T-helper 2 cell (primary cell): Measurements from ENCODE around the gene PTPRD.

Experiments used
- DNase-seq, 5 experiments: peaks; one replicate each; pipeline versions ENCODE4 v3.0.0 to v3.0.0-alpha.2; 2012 to 2022

Gene PTPRD

DNA sequence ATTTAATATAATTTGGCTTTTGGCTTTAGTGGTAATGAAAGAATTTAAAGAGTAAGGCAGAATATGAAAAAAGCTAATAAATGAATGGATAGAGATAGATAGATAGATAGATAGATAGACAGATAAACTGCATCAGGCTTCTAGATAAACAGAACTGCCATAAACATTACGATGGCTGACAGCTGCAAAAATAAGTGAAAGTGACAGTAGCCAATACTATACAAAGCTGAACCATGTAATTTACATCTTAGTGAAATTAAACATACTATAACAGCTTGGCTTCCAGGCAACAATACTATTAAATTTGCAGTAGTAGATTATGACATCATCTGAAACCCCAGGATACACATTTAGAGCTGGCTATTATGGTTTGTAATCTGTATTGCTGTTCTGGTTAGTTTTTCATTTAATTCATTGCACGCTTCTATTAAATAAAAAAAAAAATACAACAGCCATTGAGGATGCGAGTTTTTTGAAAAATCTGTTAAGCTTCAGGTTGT lies 1354.8 kb downstream of the PTPRD start:
- DNase-seq: no peak

- no peak for DNase-seq
Observed at GRCh38 chr9:9246726-9247125, 1366.1 kb downstream of the PTPRD start.

DNA sequence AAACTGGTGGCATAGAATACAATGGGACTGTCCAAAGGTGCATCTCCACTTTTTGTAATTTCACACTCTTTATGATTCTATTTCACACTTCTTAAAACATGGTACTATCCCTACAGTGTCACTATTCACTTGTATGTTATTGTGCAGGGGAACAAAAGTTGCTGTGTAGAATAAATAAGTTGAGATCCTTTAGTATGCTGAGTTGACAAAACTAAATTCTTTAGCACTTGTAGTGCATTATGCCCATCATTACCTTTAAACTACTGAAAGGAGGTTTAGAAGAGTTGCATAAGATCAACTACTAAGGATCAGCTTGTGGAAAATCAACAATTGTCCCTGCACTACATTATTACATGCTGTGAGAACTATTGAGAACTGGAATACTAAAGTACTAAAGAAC lies 1380.9 kb downstream of the PTPRD start:
- no peak for DNase-seq

DNA sequence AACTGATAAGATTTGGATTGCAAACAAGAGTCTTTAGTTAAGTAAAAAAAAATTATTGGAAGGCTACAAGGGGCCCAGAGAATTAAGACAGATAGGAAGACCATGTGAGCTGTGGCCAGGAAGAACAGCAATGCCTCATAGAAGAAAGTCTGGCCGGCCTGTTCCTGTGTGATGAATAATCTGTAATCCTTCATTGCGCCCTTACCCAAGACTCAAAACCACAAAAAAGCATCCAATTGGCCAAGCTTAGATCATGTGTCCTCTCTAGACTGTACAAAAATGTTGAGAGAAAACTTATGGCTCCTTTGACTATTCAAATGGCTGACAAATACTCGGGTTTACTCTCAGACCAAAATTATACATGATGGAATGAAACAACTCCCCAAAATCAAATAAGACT lies 1383.5 kb downstream of the PTPRD start:
- no peak for DNase-seq

DNA sequence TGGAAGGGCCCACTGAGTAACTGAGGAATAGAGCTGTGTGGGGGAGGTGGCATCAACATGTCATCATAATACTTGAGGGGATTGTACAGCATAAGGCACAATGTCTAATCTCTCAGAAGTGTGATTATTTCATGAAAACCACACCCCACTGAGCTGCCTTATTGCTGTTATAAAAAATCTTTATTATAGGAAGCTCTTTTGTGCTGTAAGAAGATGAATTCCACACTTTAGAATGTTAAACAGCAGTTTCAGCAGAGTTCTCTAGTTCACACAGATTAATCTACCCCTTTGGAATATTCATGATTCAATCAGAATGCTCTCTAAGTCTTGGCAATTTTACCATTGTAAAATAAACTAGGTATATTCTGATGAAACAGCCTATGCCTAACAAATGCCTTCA lies 1389.6 kb downstream of the PTPRD start:
- no peak for DNase-seq

DNA sequence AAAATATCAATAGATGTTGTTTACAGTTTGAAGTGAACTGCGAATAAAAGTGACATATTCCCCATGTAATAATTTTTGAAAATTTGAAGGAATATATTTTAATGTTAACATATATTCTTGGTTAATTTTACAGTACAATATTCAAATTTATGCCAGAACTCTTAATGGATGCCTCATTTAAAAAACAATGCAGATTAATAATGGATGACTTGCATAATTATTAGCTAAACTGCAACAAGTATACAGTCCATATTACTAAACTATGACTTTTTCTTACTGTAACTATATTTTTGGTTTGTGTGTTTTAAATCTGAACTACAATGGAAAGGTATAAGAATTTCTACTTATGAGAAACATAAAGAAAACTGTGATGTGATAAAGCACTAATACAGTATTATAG lies 1390.1 kb downstream of the PTPRD start:
- no peak for DNase-seq

GRCh38 chr9:9216934-9217333 lies 1395.9 kb downstream of the PTPRD start:
- DNase-seq: no peak

- DNase-seq: no peak
Observed at GRCh38 chr9:9215050-9215449, 1397.8 kb downstream of the PTPRD start.

DNA sequence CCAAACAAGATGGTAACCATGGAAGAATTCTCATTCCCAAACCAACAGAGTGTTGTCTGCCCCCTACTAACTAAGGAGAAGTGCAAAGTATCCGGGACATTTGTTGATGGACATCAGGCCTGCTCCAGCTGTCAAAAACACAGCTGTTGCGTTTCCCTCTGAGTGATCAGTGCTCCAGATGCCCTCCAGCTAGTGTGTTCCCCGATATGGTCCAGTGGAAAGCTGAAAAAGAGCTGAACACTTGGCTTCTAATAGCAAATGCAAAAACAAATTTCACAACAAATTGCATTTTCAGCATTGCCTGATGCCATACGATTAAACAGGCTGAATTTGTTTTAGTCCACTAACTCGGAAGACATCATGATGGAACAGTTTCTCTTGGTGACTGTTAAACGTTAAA lies 1398.7 kb downstream of the PTPRD start:
- DNase-seq: no peak

DNA sequence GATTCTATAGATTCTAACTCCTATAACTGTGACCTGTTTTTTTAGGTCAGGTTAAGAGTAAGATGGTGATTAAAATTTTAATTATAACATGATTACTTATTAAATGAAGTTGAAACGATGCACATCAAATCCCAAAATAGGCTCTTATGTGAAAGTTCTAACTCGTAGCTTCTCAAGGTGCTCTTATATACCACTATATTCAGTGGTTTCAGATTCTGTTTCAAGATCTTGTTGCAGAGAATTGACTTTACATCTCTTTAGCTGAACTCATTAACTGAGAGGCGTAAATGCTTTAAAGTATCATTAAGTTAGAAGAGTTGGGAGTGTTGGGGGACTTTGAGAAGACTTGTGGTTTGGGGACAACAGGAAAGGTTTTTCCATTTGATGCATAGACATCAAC lies 1399.8 kb downstream of the PTPRD start:
- no peak for DNase-seq

DNA sequence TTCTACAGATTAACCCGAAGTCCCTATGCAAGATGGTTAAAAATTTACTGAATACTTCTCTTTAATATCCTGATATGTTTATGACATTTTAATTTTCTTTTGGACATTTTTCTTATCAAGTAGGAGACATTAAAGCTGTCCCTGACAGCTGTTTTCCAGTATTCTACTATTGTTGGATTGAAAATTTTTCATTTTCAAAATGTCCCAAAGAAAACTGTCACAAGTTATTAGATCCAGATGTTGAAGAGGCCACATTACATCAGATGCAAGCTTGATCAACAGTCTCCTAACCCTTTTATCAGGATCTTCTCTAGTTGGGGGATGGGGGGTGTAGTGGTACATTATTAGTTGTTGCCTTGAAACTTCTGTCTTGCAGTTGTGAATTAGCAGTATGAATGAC lies 1410.5 kb downstream of the PTPRD start:
- no peak for DNase-seq

GRCh38 chr9:9186086-9186485 lies 1426.7 kb downstream of the PTPRD start:
- DNase-seq: no peak

GRCh38 chr9:9182431-9182830 lies 1430.4 kb downstream of the PTPRD start:
- no peak for DNase-seq

DNA sequence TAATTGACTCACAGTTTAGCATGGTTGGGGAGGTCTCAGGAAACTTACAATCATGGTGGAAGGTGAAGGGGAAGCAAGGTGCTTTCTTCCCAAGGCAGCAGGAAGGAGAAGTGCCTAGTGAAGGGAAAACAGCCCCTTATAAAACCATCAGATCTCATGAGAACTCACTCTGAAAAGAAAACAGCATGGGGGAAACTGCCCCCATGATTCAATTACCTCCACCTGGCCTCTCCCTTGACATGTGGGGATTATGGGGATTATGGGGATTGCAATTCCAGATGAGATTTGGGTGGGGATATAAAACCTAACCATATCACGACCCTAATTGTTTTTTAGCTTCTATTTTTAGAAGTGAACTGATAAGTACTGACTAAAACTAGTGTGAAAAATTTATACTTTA lies 1435.7 kb downstream of the PTPRD start:
- DNase-seq: no peak

- no peak for DNase-seq
Observed at GRCh38 chr9:9174358-9174757, 1438.4 kb downstream of the PTPRD start.

DNA sequence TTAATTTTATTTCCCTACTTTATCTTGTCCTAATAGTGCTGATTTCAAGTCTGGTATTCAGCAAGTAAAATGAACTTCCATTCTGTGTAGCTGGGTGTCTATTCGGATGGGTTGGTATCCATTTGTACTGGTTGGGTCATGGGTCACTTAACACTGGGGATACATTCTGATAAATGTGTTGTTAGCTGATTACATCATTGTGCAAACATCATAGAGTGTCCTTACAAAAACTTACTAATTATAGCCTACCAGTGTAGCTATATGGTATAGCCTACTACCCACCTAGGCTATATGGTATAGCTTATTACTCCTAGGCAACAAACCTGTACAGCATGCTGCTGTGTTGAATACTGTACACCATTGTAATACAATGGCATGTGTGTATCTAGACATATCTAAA lies 1439.5 kb downstream of the PTPRD start:
- no peak for DNase-seq

- no peak for DNase-seq
Observed at GRCh38 chr9:9170439-9171134, 1442.2 kb downstream of the PTPRD start.

GRCh38 chr9:9142001-9142400 lies 1470.8 kb downstream of the PTPRD start:
- no peak for DNase-seq

- DNase-seq: no peak
Observed at GRCh38 chr9:9133526-9133925, 1479.3 kb downstream of the PTPRD start.

DNA sequence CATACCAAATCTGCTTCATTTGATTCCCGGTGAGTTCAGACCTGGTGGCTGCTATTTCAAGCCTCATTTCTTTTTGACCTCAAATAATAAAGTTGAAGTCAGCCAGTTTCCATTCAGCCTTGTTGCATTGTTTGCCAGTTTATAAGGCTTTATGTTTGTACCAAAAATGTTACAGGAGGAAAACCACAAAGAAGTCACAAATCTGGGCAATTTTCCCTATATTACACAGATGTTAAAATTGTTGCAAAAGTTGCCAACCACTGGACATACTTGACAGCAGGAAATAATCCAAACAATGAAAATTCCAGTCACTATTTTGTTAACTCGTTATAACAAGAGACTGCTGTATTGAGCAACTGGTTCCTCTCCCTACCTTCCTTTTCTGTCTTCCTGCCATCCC lies 1488.2 kb downstream of the PTPRD start:
- no peak for DNase-seq

DNA sequence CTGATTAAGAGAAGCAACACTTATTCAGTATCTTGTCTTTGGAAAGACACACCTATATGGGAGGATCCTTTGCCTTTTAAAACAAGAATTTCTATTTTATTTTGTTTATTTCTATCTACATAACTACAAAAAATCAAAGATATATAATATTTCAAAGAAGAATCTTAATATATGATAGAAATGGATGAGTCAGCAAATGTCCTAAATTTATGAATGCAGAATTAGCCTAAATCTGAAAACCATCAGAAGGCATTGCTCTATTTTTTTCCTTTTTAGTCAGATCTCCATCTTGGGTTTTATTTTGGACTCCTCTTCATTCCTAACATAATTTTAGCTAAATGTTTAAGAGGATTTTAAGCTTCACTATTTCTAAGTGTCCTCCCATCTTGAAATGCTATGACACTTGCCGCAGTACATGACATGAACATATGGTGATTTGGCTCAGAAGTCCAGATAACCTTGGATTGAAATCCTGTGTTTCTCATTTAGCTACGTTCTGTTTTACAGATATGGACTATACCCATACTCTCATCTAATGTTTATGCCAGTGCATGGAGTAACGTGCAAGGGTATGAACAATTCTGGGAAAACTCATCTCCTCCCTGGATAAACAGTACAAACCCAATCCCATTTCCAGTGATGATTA lies 1490.4 kb downstream of the PTPRD start:
- DNase-seq: no peak

GRCh38 chr9:9117866-9118265 lies 1494.9 kb downstream of the PTPRD start:
- no peak for DNase-seq

GRCh38 chr9:9112001-9112720 lies 1500.6 kb downstream of the PTPRD start:
- DNase-seq: no peak

GRCh38 chr9:9108641-9109040 lies 1504.2 kb downstream of the PTPRD start:
- no peak for DNase-seq
